HG02610 (cell line): ENCODE data around the gene SLC1A4.
"Not testable (repeated sequence)": the region's sequence is repeated elsewhere in the genome, so short reads cannot be mapped to it uniquely, and the experiment has no call there.

ENCODE experiments used
- ATAC-seq: cut with Tn5 transposase; IDR thresholded peaks from one replicate; pipeline ENCODE4 v1.9.1; 2021; ENCODE audit warnings: mild to moderate bottlenecking, moderate library complexity; ENCODE audit not compliant: unreplicated experiment

Gene SLC1A4

GRCh38 chr2:64990876-64991275 lies 1.7 kb downstream of the SLC1A4 start:
- no peak for ATAC-seq

GRCh38 chr2:64992218-64992617 lies 3.0 kb downstream of the SLC1A4 start:
- no peak for ATAC-seq

GRCh38 chr2:64992990-64993389 lies 3.8 kb downstream of the SLC1A4 start:
- no peak for ATAC-seq

GRCh38 chr2:64995041-64995440 lies 5.8 kb downstream of the SLC1A4 start:
- ATAC-seq, result no peak

- ATAC-seq, result no peak
Measured at GRCh38 chr2:64996871-64997307, 7.7 kb downstream of the SLC1A4 start.

- no peak for ATAC-seq
Measured at GRCh38 chr2:64998658-64999061, 9.5 kb downstream of the SLC1A4 start.

GRCh38 chr2:64999754-65000153 lies 10.6 kb downstream of the SLC1A4 start:
- no peak for ATAC-seq

GRCh38 chr2:65000644-65001043 lies 11.4 kb downstream of the SLC1A4 start:
- no peak for ATAC-seq

GRCh38 chr2:65003037-65003436 lies 13.8 kb downstream of the SLC1A4 start:
- ATAC-seq, result no peak

GRCh38 chr2:65004232-65004631 lies 15.0 kb downstream of the SLC1A4 start:
- not testable (repeated sequence) for ATAC-seq

GRCh38 chr2:65013776-65014175 lies 24.6 kb downstream of the SLC1A4 start:
- no peak for ATAC-seq

GRCh38 chr2:65015731-65016130 lies 26.5 kb downstream of the SLC1A4 start:
- ATAC-seq, result no peak

- peak; percentile 69 for ATAC-seq
Measured at GRCh38 chr2:65016789-65017188, 27.6 kb downstream of the SLC1A4 start.

- ATAC-seq, result no peak
Measured at GRCh38 chr2:65017335-65017734, 28.1 kb downstream of the SLC1A4 start.

- no peak for ATAC-seq
Measured at GRCh38 chr2:65018141-65018582, 29.0 kb downstream of the SLC1A4 start.

- no peak for ATAC-seq
Measured at GRCh38 chr2:65019010-65019409, 29.8 kb downstream of the SLC1A4 start.

GRCh38 chr2:65019675-65020195 lies 30.5 kb downstream of the SLC1A4 start:
- no peak for ATAC-seq

- not testable (repeated sequence) for ATAC-seq
Measured at GRCh38 chr2:65020251-65020650, 31.1 kb downstream of the SLC1A4 start.

- ATAC-seq, result no peak
Measured at GRCh38 chr2:65020943-65021528, 31.8 kb downstream of the SLC1A4 start.

GRCh38 chr2:65021709-65022108 lies 32.5 kb downstream of the SLC1A4 start:
- no peak for ATAC-seq

GRCh38 chr2:65022189-65022588 lies 33.0 kb downstream of the SLC1A4 start:
- no peak for ATAC-seq

GRCh38 chr2:65023742-65024141 lies 34.5 kb downstream of the SLC1A4 start:
- no peak for ATAC-seq
